Mesothelial cell of epicardium (in vitro differentiated cells): Measurements from ENCODE around the gene VPS26B. TPM values are rescaled to one million over a fixed set of nuclear protein-coding genes. Genes with fewer than 3 reads are reported as not detected.

Experiments
- DNase-seq, 2 experiments: peaks; one replicate each; pipeline ENCODE4 v3.0.0; 2021; ENCODE audit warnings: low spot score in 2 of 2; ENCODE audit not compliant: unreplicated experiment in 2 of 2
- H3K27ac Mint-ChIP-seq: 2 replicates; pipeline ENCODE4 v1.8.0; 2021; ENCODE audit warnings: mixed read lengths
- H3K27me3 Mint-ChIP-seq: 2 replicates; pipeline ENCODE4 v1.8.0; 2021; ENCODE audit warnings: low read depth, mixed read lengths
- H3K36me3 Mint-ChIP-seq: 2 replicates; pipeline ENCODE4 v1.8.0; 2021; ENCODE audit warnings: mixed read lengths
- H3K4me1 Mint-ChIP-seq: 2 replicates; pipeline ENCODE4 v1.8.0; 2021; ENCODE audit warnings: mixed read lengths
- H3K4me3 Mint-ChIP-seq: 2 replicates; pipeline ENCODE4 v1.8.0; 2021; ENCODE audit warnings: mild to moderate bottlenecking, moderate library complexity, mixed read lengths
- H3K9me3 Mint-ChIP-seq: 2 replicates; pipeline ENCODE4 v1.8.0; 2021; ENCODE audit warnings: mixed read lengths
- CTCF ChIP-seq: fragments of 200-600 bp; sonication (generic); IDR thresholded peaks from one replicate; pipeline ENCODE4 v1.5.0; 2021; ENCODE audit warnings: antibody characterized with exemption; ENCODE audit not compliant: unreplicated experiment
- total RNA-seq: library from RNA; stranded (reverse); gene quantifications from 3 replicates; pipeline ENCODE4 v1.2.1, GENCODE V29; 2021

VPS26B gene
- total RNA-seq, 1 donor from 2014 or later: 47.8 TPM

GRCh38 chr11:134246678-134247077 lies 22.2 kb downstream of the VPS26B start:
- no peaks in the 10 kb centered on the region for H3K27me3 Mint-ChIP-seq
- peaks cover under 1% of the 10 kb centered on the region for H3K4me1 Mint-ChIP-seq
- H3K27ac Mint-ChIP-seq: no peak overlapping the region
- no peak for DNase-seq
- TF ChIP-seq CTCF: no peak
- H3K9me3 Mint-ChIP-seq: no peaks in the 10 kb centered on the region
- peaks cover 28% of the 10 kb centered on the region for H3K36me3 Mint-ChIP-seq
- no peak overlapping the region for H3K4me3 Mint-ChIP-seq

- H3K9me3 Mint-ChIP-seq: no peaks in the 10 kb centered on the region
- no peak for DNase-seq
- no peak overlapping the region for H3K27ac Mint-ChIP-seq
- H3K36me3 Mint-ChIP-seq: peaks cover 17% of the 10 kb centered on the region
- H3K4me1 Mint-ChIP-seq: peaks cover 16% of the 10 kb centered on the region
- no peak overlapping the region for H3K4me3 Mint-ChIP-seq
- no peak for TF ChIP-seq CTCF
- H3K27me3 Mint-ChIP-seq: no peaks in the 10 kb centered on the region
These were observed 24.5 kb downstream of the VPS26B start for GRCh38 chr11:134248910-134249480.

GRCh38 chr11:134250246-134250645 lies 25.8 kb downstream of the VPS26B start:
- H3K9me3 Mint-ChIP-seq: no peaks in the 10 kb centered on the region
- H3K4me1 Mint-ChIP-seq: peaks cover 19% of the 10 kb centered on the region
- H3K27me3 Mint-ChIP-seq: no peaks in the 10 kb centered on the region
- H3K27ac Mint-ChIP-seq: no peak overlapping the region
- no peak for DNase-seq
- no peak overlapping the region for H3K4me3 Mint-ChIP-seq
- TF ChIP-seq CTCF: no peak
- H3K36me3 Mint-ChIP-seq: peaks cover 9% of the 10 kb centered on the region

DNA sequence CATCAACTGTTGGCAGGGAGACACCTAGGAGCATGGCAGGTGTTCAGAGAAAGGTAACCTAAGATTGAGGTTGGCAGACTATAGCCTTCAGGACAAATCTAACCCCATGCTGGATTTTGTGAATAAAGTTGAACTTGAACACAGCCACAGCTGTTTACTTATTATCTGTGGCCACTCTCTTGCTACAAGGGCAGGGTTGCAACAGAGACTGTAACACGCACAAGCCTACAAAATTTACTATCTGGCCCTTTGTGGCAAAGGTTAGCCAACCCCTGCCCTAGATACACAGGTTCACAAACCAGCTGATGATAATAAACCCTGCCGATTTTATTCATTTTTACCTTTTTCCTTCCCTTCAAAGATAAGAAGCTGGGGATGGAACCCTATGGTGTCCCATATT lies 26.2 kb downstream of the VPS26B start:
- Mint-ChIP-seq H3K27me3 (no peaks in the 10 kb centered on the region), H3K27ac (no peak overlapping the region), H3K9me3 (no peaks in the 10 kb centered on the region), H3K36me3 (peaks cover 9% of the 10 kb centered on the region), H3K4me1 (peaks cover 19% of the 10 kb centered on the region), H3K4me3 (no peak overlapping the region)
- TF ChIP-seq CTCF: no peak
- DNase-seq: no peak

- no peak for TF ChIP-seq CTCF
- Mint-ChIP-seq H3K27ac (peak overlapping the region; percentile 18), H3K36me3 (peaks cover 9% of the 10 kb centered on the region), H3K4me3 (peak overlapping the region; percentile 92), H3K9me3 (no peaks in the 10 kb centered on the region), H3K27me3 (no peaks in the 10 kb centered on the region), H3K4me1 (peaks cover 19% of the 10 kb centered on the region)
- peak in 1 of 2 experiments; percentile 46 for DNase-seq
These were observed 28.1 kb downstream of the VPS26B start for GRCh38 chr11:134252346-134253187.
